Neural cell (in vitro differentiated cells): ENCODE measurements around the gene BRSK2. TPM values are rescaled to one million over a fixed set of nuclear protein-coding genes. Genes with fewer than 3 reads are reported as not detected.

Source experiments
- H2AFZ ChIP-seq: fragments of 200-600, 300-800 bp; sonication (generic), shearing (Covaris generic); 2 replicates; pipeline ENCODE4 v1.6.0; 2014; ENCODE audit warnings: low read depth, mild to moderate bottlenecking, antibody characterized with exemption, low read length, moderate library complexity
- H3F3A ChIP-seq: fragments of 200-600 bp; shearing (Covaris generic); 2 replicates; pipeline ENCODE4 v1.6.1; 2016; ENCODE audit warnings: mild to moderate bottlenecking, moderate library complexity, mixed read lengths, antibody characterized with exemption, low read length; ENCODE audit not compliant: insufficient read depth, poor library complexity, severe bottlenecking
- H3K27ac ChIP-seq: fragments of 200-600, 300-800 bp; sonication (generic), shearing (Covaris generic); 2 replicates; pipeline ENCODE4 v1.5.1; 2014; ENCODE audit warnings: mild to moderate bottlenecking, low read length, moderate library complexity
- H3K27me3 ChIP-seq: fragments of 300-800, 200-600 bp; sonication (generic), shearing (Covaris generic); 2 replicates; pipeline ENCODE4 v1.6.0; 2014; ENCODE audit warnings: mild to moderate bottlenecking, low read depth, low read length, moderate library complexity; ENCODE audit not compliant: insufficient read depth
- H3K36me3 ChIP-seq: fragments of 300-800, 200-600 bp; sonication (generic), shearing (Covaris generic); 2 replicates; pipeline ENCODE4 v1.5.1; 2014; ENCODE audit warnings: mild to moderate bottlenecking, antibody characterized with exemption, low read length, moderate library complexity; ENCODE audit not compliant: insufficient read depth
- H3K4me2 ChIP-seq: fragments of 300-800, 200-600 bp; sonication (generic), shearing (Covaris generic); 2 replicates; pipeline ENCODE4 v1.6.0; 2014; ENCODE audit warnings: mild to moderate bottlenecking, low read length
- H3K4me3 ChIP-seq: fragments of 300-800, 200-600 bp; sonication (generic), shearing (Covaris generic); 2 replicates; pipeline ENCODE4 v1.5.1; 2014; ENCODE audit warnings: mild to moderate bottlenecking, low read length, moderate library complexity
- H3K79me2 ChIP-seq: fragments of 200-600 bp; shearing (Covaris generic); replicated peaks from 2 replicates; pipeline ENCODE4 v1.6.0; 2014; ENCODE audit warnings: mild to moderate bottlenecking, low read length, moderate library complexity; ENCODE audit not compliant: insufficient read depth
- H3K9ac ChIP-seq: fragments of 300-800, 200-600 bp; sonication (generic), shearing (Covaris generic); 2 replicates; pipeline ENCODE4 v1.6.1; 2016; ENCODE audit warnings: mild to moderate bottlenecking, low read length, mixed read lengths
- H3K9me2 ChIP-seq: fragments of 200-600 bp; shearing (Covaris generic); 2 replicates; pipeline ENCODE4 v1.6.1; 2016; ENCODE audit warnings: mild to moderate bottlenecking, low read length, mixed read lengths; ENCODE audit not compliant: insufficient read depth
- H3K9me3 ChIP-seq: fragments of 200-600, 300-800 bp; sonication (generic), shearing (Covaris generic); 2 replicates; pipeline ENCODE4 v1.6.1; 2016; ENCODE audit warnings: mild to moderate bottlenecking, mixed run types, low read length, moderate library complexity, mixed read lengths
- H4K20me1 ChIP-seq: fragments of 200-600 bp; shearing (Covaris generic); 2 replicates; pipeline ENCODE4 v1.6.1; 2016; ENCODE audit warnings: mild to moderate bottlenecking, mixed run types; ENCODE audit not compliant: insufficient read depth
- CTCF ChIP-seq: fragments of 450-650 bp; IDR thresholded peaks from 2 replicates; pipeline ENCODE4 v1.5.1; 2014; ENCODE audit warnings: antibody characterized with exemption, mild to moderate bottlenecking, moderate library complexity; ENCODE audit not compliant: poor library complexity, severe bottlenecking
- EP300 ChIP-seq: fragments of 450-650 bp; conservative IDR thresholded peaks from 2 replicates; pipeline ENCODE4 v1.6.1; 2014; ENCODE audit warnings: antibody characterized with exemption, mild to moderate bottlenecking, moderate library complexity; ENCODE audit not compliant: poor library complexity, severe bottlenecking
- EZH2 ChIP-seq: fragments of 200-600, 300-800 bp; shearing (Covaris generic), sonication (generic); IDR thresholded peaks from 2 replicates; pipeline ENCODE4 v1.6.1; 2014; ENCODE audit warnings: antibody characterized with exemption, low read length, borderline replicate concordance, mild to moderate bottlenecking; ENCODE audit not compliant: insufficient read depth, poor library complexity, severe bottlenecking
- MXI1 ChIP-seq: fragments of 450-650 bp; conservative IDR thresholded peaks from 2 replicates; pipeline ENCODE4 v1.6.1; 2014; ENCODE audit warnings: antibody characterized with exemption, mild to moderate bottlenecking; ENCODE audit not compliant: poor library complexity, severe bottlenecking
- POLR2AphosphoS5 ChIP-seq: IDR thresholded peaks from 2 replicates; pipeline ENCODE4 v1.6.1; 2012
- RAD21 ChIP-seq: fragments of 450-650 bp; conservative IDR thresholded peaks from 2 replicates; pipeline ENCODE4 v1.6.1; 2014; ENCODE audit warnings: antibody characterized with exemption, mild to moderate bottlenecking, moderate library complexity
- REST ChIP-seq: IDR thresholded peaks from 2 replicates; pipeline ENCODE4 v1.6.1; 2012; ENCODE audit warnings: borderline replicate concordance
- SMC3 ChIP-seq: fragments of 450-650 bp; conservative IDR thresholded peaks from 2 replicates; pipeline ENCODE4 v1.6.1; 2014; ENCODE audit warnings: antibody characterized with exemption, mild to moderate bottlenecking, moderate library complexity; ENCODE audit not compliant: poor library complexity
- TAF1 ChIP-seq: IDR thresholded peaks from 2 replicates; pipeline ENCODE4 v1.6.1; 2012; ENCODE audit warnings: low read depth
- polyA plus RNA-seq: library from polyadenylated mRNA; depleted of rRNA; stranded (reverse); fragments of >200 nt; gene quantifications from 2 replicates; pipeline ENCODE4 v1.2.3, GENCODE V29; 2014

Gene BRSK2
- polyA plus RNA-seq, 1 donor from 2014 or later, result 47.5 TPM

- Histone ChIP-seq H3F3A (no peaks in the 10 kb centered on the region), H3K4me3 (no peak overlapping the region), H3K79me2 (no peaks in the 10 kb centered on the region), H3K4me2 (no peak overlapping the region), H3K9me2 (no peaks in the 10 kb centered on the region), H3K36me3 (no peaks in the 10 kb centered on the region), H3K9ac (no peak overlapping the region), H3K27me3 (no peaks in the 10 kb centered on the region), H4K20me1 (no peaks in the 10 kb centered on the region), H2AFZ (no peak overlapping the region), H3K27ac (no peak overlapping the region), H3K9me3 (no peaks in the 10 kb centered on the region)
- TF ChIP-seq RAD21 (no peak), REST (no peak), CTCF (no peak), EP300 (no peak), EZH2 (no peak), MXI1 (no peak), SMC3 (no peak), POLR2AphosphoS5 (no peak), TAF1 (no peak)
Measured at GRCh38 chr11:1343391-1344055, 46.2 kb upstream of the BRSK2 start.

GRCh38 chr11:1344056-1344635, 45.6 kb upstream of the BRSK2 start:
- no peaks in the 10 kb centered on the region for H3K36me3 ChIP-seq
- H3K4me3 ChIP-seq, result no peak overlapping the region
- H3K27me3 ChIP-seq, result no peaks in the 10 kb centered on the region
- no peak overlapping the region for H2AFZ ChIP-seq
- H3F3A ChIP-seq, result no peaks in the 10 kb centered on the region
- H3K9me3 ChIP-seq, result no peaks in the 10 kb centered on the region
- no peak overlapping the region for H3K27ac ChIP-seq
- no peak for TF ChIP-seq RAD21
- TF ChIP-seq EZH2, result no peak
- no peak for TF ChIP-seq REST
- TF ChIP-seq MXI1, result no peak
- no peak for TF ChIP-seq EP300
- TF ChIP-seq SMC3, result no peak
- TF ChIP-seq POLR2AphosphoS5, result no peak
- TF ChIP-seq CTCF, result no peak
- TF ChIP-seq TAF1, result no peak
- H3K9ac ChIP-seq, result no peak overlapping the region
- H4K20me1 ChIP-seq, result no peaks in the 10 kb centered on the region
- no peak overlapping the region for H3K4me2 ChIP-seq
- no peaks in the 10 kb centered on the region for H3K79me2 ChIP-seq
- H3K9me2 ChIP-seq, result no peaks in the 10 kb centered on the region
